ENCODE results near the gene ACOX2.

Gene ACOX2

DNA sequence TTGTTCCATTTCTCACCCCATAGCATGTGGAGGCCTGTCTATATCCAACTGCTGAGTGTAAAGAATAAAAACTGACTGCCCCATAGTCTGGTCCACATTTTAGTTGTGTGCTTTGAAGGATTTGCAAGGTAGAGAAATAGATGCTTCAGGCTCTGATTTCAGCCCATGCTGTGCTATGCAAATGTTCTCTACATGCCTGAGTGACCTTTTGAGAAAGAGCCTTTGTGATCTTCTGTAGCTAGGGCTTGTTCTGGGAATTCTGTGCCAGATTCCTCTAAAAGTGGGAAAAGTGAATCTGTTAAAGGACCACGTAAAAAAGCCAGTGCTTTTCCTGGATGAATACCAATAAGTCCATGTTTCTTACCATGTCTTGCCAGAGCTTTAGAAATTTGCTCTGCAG, 39.9 kb downstream of the ACOX2 start:
- no peak for DNase-seq

DNA sequence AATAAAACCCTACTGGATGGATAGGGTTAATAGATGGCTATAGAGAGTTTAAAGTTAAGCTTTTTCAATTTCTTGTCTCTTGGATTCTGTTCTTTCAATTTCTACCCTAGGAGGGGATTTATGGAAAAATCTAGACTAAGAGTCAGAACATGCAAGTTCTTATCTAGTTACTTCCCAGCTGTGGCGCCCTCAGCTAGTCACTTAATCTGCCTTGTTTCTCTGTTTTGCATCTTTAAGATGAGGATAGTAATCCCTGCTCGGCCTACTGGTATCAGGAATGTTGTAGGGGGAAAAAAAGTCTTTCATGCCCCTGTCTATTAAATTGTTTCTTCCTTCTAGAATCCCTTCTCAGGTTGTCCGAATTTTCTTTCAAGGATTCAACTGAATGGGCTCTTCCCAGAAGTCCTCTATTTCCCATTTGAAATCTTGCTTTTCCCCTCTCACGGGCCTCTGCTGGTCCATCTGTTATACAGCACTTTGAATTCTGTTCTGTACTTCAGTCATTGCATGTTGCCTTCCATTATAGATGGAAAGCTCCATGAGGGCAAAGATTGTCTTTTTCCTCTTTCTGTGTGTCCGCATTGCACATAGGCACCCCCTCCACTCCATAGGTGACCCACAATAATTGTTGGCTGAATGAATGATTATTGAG, 40.7 kb downstream of the ACOX2 start:
- DNase-seq = no peak

DNA sequence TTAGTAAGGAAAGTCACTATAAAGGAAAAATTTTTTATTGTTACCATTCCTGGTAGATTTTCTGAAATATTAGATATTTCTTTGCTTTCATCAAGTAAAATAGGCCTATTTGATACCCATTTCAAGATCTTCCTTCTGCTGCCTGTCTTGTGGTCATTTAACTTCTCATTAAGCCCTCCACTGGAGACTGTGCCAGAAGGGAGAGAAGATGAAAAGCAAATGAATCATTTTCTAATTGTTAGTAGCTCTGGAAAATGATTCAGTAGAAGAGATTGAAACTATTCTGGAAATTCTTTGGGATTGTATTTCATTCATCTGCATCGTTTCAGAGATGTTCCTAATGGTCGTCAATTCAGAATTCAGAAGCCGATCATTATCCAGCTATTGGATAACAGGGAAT, 41.9 kb downstream of the ACOX2 start:
- no peak for DNase-seq

DNA sequence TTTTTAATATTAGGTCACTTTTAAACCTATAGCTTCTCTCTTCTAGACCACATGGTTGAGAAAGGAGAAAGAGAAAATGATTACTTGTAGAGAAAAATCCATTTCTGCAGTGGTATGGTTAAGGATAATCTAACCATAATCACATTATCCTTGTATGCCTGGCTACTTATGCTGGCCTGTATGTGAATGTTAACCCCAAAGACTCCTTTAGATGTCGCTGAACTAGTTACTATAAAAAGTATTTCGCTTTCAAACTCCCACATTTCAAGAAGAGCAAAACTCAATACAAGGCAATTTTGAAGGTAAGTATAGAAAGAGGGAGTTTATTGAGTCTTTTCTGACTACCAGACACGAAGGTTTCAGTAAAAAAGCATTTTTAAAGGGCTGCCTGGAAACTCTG, 42.9 kb downstream of the ACOX2 start:
- no peak for DNase-seq

DNA sequence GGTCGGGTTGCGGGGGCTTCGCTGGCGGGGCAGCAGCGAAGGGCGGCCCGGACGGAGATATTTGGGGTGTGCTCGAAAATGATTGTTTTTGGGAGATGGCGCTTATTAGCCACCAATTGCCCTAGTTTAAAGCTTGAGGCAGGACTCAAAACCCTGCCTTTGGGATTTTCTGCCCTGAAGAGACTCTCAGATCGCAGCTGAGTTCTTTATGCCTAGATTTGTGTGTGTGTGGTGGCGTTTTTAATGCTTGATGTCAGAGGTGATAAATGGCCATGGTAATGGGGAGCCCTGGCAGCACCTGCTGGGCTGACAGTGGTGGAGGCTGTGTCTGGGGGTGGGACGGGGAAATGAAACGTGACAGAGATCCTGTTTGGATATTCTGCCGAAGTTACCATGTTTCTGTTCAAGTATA, 44.5 kb downstream of the ACOX2 start:
- DNase-seq = no peak

DNA sequence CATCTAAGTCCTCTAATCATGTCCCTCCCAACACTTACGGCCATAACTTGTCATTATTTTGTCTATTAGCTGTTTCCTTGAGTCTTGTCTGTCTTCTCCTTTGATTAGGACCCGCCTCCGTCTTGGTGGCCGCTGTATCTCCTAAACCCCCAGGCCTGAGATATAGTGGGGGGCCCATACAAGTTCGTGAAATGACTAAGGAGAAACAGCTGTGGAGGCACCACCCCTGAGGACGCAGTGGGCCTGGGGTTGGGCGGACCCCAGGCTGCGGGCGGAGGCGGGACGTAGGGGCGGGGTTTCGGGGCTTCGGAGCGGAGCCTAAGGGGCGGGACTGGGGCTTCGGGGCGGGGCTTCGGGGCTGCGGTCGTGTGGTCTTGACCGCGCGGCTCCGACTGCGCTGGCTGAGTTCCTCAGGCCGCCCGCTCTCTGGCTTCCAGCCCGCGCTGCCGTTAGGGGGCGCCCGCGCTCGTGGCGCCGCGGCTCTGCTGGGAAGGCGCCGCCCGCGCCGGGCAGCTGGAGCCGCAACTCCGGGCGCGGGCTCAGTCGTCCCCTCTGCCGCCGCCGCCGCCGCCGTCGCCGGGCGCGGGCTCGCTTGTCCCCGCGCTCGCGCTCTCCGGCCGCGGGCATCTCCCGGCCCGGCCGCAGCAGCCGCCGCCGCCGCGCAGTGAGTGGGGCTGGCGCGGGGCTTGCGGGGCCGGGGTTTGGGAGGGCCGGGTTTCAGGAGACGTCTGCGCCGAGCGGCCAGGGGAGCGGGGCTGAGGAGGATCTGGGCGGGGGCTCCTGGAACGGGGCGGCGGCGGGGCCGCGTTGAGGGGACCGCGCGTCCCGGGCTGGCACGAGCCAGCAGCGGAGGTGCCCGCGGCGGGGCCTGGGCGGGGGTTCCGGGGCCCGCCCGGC, 45.2 kb downstream of the ACOX2 start, which contains the start of gene KCTD6:
Gene KCTD6 (plus strand): TSS at position 591 of the 897 bp plus-strand sequence. CDS start 6,660 bp downstream, outside the sequence.
- peak; percentile 97 for DNase-seq

DNA sequence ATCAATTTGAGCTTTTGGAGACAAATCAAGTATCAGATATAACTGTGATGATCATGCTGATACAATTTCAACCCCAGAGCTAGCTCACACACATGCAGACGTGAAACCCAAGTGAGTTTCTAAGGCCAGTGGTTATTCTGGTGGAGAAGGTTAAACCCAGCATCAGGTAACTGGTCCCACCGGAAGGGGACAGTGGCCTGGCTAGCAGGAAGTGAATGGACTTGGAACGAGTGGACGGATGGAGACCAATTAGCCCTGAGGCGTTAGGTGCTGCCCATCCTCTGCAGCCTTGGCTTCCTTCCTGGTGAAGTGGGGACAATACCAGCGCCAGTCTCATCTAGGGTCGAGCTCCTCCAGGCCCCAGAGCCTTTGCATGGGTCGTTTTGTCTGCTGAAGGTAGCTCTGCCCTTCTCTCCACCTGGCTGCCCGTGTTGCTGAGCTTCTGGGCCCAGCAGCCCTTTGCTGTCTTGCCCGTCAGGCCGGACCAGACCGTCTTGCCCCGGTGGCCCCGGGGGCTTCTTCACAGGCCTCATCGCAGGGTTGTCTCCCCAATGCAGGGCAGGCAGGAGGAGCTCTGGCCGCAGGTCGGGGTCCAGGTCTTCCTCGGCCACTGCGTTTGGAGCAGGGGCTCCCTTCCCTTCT, 46.0 kb downstream of the ACOX2 start:
- no peak for DNase-seq

DNA sequence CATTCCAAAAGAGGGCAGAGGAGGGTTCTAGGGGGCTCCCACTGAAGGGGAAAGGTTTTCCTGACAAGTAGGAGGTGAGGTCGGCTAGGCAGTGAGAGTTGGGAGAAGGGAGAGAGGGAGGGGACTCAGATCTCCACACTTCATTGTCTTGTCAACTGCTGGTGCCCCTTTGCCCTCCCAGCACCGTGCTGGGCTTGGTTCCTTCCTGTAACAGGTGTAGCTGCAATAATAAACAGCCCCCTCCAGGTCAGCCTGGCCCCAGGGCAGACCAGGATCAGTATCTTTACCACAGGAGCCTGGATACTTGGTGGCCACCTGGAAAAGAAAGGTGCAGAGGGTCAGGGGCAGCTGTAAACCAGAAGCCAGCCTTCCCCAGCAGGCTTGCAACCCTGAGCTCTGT, 48.0 kb downstream of the ACOX2 start:
- no peak for DNase-seq

DNA sequence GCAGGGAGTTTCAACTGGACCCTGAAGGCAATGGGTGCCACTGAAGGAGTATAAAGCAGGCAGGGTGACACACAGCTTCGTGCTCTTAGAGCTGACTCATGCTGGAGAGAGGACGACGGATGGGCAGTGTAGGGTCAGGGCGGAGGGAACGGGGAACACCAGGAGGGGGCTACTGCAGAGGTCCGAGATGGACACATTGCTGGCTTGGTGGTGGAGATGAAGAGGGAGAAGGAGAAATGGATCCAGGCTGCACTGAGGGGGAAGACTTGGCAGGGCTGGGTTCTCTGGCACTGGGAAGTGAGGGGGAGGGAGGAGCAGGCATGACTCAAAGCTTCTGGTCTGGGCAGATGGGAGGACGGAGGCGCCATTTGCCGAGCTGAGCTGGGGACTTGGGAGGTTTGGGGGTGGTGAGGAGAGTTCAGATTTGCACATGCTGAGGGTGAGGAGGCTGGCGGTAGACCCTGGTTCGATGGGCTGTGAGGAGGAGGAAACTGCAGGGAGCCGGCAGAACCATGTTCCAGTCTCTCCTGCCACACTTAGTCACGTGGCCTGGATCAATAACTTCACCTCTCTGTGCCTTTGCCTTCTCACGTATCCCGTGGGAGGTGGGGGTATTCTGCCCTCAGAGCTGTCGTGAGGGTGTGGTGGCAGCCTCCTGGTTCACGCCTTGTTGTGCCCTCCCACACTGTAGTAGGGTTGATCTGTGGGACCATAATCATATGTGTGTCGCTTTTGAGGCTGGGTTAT, 49.7 kb downstream of the ACOX2 start:
- no peak for DNase-seq

DNA sequence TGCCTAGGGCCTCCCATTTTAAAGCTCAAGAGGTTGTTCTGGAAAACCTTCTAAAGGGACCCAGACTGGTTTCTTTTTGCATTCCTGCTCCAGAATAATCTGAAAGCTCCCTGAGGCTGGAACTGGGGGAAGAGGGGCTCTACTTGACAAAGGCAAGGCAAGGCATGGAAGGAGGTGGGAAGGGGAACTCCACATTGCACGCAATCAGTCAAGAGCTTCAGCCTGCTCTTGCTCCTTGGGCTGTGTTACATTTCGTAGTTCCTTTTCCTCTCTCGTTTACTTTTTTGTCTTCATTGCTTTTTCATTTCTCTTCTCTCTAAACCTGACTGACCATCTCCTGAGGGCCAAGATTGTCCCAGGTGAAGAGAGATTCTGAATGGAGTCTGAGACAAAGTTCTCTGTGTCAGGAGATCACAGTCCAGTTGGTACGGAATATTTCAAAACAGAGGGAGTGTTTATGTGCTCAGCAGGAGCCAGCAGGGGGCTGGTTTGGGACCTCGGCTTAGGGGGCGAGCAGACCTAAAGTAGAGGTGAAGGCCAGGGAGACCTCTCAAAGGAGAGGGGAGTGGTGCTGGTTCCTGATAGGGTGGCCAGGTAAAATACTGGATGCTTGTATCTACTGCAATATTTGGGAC, 51.1 kb downstream of the ACOX2 start:
- no peak for DNase-seq

DNA sequence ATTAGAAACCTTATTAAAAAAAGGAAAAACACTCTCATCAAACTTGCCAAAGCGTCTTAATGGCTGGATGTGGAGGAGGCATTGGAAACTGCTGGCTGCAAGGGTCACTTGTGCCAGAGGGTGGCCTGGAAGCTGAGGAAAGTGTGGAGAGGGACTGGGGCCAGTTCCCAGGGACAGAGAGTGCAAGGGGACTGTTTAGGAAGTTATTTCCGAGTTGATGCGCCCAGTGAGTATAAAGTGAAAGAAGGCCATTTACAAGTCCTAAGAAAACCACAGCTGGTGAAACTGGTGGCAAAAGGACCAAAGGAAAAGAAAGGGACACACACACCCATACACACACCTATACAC, 52.3 kb downstream of the ACOX2 start:
- no peak for DNase-seq

DNA sequence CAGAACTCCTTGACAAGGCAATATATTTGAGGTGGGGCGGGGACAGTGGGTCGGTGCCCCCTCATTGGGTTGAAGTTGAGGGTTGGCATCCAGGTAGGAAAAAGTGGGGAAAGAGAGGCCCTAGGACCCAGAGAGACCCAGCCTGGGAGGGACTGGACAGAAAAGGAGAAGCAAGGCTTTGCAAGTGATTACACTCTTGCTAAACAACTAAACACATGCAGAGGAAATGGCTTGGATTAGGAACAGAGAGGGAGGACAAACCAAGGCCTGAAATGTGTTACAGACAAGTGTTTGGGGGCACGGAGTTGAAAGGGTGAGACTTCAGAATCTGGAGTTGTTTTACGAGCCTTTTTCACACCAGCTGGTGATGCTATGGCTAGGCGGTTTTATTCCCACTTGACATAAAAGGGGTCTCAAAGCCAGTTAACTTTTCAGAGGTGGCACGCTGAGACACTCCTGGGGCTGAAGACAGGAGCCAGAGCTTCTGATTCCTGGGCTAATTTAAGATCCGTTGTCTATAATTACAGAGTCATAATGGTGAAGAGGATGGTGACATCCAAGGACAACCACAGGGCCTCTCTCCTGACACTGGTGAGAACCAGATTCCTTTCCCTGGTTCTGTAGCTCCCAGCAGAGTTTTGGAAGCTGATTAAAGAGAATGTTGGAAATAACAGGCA, 52.8 kb downstream of the ACOX2 start:
- no peak for DNase-seq

DNA sequence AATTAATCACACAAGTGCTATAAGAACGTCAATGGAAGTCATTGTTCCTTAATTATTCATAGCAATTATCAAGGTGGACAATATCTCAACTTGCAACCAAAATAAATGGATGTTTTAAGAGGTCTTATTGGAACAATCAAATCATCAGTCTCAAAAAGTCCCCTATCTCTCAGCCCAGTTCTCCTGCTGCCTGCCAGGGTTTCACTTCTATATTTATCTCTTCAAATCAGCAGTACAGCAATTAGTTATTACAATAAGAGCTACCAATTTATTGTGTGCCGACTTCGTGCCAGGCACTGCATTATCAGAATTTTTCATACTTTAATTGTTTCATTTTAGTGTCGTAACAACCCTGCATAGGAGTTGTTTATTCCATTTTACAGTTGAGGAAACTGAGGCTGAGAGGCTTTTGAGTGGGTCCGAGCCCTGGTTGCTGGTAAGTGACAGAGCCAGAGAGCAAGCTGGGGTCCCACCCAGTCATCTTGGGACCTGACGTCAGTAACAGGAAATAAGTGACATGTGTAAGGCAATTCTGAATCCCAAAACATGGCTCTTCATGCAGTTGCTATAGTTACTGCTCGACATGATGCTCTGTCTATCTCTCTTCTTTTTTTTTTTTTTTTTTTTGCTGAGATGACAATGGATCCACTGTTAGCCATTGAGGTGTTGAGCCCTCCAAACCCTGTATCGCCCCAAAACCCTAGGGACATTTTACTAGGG, 53.9 kb downstream of the ACOX2 start:
- DNase-seq = no peak

DNA sequence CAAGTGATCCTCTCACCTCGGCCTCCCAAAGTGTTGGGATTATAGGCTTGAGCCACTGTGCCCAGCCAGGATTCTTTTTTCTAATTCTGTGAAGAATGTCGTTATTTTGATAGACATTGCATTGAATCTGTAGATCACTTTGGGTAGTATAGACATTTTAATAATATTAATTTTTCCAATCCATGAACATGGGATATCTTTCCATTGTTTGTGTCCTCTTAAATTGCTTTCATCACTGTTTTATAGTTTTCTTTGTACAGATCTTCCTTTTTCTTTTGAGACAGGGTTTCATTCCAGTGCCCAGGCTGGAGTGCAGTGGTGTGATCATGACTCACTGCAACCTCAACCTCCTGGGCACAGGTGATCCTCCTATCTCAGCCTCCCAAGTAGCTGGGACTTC, 56.7 kb downstream of the ACOX2 start:
- no peak for DNase-seq

DNA sequence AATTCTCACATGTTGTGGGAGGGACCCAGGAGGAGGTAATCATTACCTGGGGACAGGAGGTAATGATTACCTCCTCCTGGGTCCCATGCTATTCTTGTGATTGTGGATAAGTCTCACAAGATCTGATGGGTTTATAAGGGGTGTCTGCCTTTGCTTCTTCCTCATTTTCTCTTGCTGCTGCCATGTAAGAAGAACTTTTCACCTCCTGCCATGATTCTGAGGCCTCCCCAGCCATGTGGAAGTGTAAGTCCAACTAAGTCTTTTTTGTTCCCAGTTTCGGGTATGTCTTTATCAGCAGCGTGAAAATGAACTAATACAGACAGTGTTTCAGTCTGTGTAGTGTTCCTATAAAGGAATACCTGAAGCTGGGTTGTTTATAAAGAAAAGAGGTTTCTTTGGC, 58.2 kb downstream of the ACOX2 start:
- DNase-seq = no peak

DNA sequence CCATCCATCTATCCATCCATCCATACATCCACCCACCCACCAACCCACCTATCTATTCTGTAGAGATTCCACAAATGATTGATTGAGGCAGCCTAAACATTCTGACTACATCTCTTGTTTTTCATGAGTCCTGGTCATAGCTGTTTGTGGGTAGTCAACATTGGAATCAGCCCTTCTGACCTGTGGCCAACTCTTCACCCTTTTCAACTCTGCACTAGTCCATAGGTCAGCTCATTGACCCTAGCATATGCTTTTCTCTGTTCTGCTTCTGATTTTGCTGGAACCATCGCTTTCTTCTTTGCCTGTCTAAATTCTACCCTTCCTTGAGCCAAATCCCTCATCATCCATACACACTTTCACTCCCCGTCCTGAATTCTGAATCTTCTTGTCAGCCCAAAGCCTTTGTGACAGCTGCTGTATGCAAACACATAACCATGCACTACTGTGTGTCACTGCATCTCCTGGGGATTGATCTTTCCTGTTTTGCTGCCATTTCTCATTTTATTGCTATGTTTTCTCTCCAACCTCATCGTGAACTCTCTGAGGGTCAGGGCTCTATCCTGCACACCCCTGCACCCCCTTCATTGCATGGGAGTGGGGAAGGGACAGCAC, 61.9 kb downstream of the ACOX2 start:
- DNase-seq = no peak

DNA sequence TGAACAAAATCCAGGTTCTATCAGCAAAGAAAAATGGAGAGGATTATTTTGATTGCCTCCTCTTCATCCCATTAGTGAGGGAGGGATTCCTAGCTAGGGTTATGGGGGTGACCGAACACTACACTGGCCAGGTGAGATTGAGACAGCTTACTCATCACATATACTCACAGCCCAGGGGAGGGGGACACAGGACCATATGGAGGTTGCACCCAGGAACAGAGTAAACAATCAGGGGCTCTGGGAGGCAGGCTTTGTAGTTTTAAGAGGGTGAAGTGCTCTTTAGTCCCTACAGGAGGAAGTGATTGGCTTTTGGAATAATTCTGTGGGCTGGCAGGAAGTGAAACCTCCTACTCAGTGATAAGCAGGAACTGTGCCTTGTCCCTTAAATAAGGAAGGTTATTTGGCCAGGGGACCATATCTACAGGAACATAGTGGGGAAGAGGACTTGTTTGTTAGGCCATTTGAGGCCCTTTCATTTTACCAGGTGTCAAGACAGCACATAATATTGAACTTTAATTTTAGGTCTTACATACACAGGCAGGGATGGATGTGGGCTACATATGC, 62.6 kb downstream of the ACOX2 start:
- no peak for DNase-seq

DNA sequence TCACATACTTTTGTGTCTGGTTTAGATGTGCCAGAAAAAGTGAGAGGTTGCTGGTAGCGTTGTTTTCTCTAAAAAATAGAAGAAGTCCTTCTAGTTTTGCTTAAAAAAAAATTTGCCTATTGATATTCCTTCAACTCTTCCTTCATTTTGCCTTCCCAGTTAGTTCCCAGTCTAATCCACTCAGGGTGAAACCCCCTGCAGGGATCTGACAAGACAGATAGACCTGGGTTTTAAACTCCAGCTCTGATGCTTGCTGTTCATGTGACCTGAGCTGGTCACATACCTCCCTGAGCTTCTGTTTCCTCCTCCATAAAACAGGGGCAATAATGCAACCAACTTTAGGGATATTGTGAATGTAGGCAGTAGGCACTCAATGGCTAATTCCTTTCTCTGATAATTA, 63.7 kb downstream of the ACOX2 start:
- no peak for DNase-seq

DNA sequence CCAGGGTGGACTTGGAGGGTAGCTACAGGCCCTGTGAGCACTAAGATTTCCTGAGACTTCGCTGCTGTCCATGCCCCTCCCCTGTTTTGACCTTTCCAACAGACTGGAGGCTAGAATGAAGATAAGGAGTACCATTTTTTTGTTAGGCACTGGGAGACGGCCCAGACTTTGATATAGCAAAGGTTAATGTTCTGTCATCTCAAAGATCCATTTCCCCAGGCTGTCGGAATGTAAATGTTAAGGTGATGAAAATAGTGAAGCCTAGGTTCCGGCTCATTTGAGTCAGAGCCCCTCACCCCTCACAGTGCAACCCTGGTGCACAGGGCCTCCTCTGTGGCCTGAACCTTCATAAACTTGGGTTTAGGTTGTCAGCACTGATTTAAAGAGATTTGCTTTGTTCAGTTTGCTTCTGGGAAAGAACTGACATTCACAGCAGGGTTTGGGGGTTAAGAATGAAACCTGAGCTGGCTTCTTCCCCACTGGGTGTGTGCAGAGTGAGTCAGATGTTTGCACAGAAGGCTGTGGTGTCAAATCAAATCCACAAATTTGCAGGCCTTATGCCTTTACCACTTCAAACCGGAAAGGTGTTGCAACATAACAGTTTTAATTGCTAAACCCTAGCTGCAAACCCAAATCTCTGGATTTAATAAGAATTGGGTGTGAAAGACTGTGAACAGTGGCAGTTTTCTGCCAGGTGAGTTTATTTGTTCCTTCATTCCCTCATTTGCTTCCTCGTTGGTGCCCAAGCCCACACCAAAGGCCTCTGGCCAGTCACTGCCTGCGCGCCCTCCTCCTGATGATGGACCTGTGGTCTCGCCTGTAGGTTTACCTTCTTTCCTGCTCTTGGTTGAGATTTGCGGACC, 65.7 kb downstream of the ACOX2 start:
- no peak for DNase-seq

All from right forelimb (tissue), 1 donor.